Kidney epithelial cell (primary cell): ENCODE measurements around the gene SWT1. TPM values are rescaled to one million over a fixed set of nuclear protein-coding genes. Genes with fewer than 3 reads are reported as not detected.

Experiments used
- DNase-seq: peaks from one replicate; pipeline ENCODE4 v3.0.0-alpha.2; 2010; ENCODE audit warnings: low read depth
- H3K27me3 ChIP-seq: 2 replicates; pipeline ENCODE4 v1.6.0; 2011; ENCODE audit warnings: low read length; ENCODE audit not compliant: control insufficient read depth, insufficient read depth
- H3K36me3 ChIP-seq: 2 replicates; pipeline ENCODE4 v1.5.1; 2011; ENCODE audit warnings: low read length; ENCODE audit not compliant: control insufficient read depth, insufficient read depth
- H3K4me3 ChIP-seq: 2 replicates; pipeline ENCODE4 v1.5.1; 2011; ENCODE audit warnings: low read depth, mild to moderate bottlenecking, control low read depth, low read length
- CTCF ChIP-seq: IDR thresholded peaks from 2 replicates; pipeline ENCODE4 v1.5.1; 2011; ENCODE audit warnings: mild to moderate bottlenecking, moderate library complexity, low read length, control low read depth, inconsistent platforms; ENCODE audit not compliant: insufficient read depth, poor library complexity, severe bottlenecking
- total RNA-seq: library from RNA; depleted of rRNA; stranded (reverse); fragments of >200 nt; gene quantifications from 2 replicates; pipeline ENCODE4 v1.2.3, GENCODE V29; 2015

The SWT1 gene
- total RNA-seq, 1 donor from 2014 or later = 6.2 TPM

GRCh38 chr1:185267701-185268100, 110.7 kb downstream of the SWT1 start:
- no peaks in the 10 kb centered on the region for H3K27me3 ChIP-seq
- DNase-seq = no peak
- no peak for TF ChIP-seq CTCF
- no peaks in the 10 kb centered on the region for H3K36me3 ChIP-seq
- H3K4me3 ChIP-seq = no peak overlapping the region

- H3K27me3 ChIP-seq = no peaks in the 10 kb centered on the region
- DNase-seq = no peak
- TF ChIP-seq CTCF = no peak
- H3K36me3 ChIP-seq = no peaks in the 10 kb centered on the region
- H3K4me3 ChIP-seq = no peak overlapping the region
These were observed 111.4 kb downstream of the SWT1 start for GRCh38 chr1:185268352-185268751.

GRCh38 chr1:185271921-185272320, 115.0 kb downstream of the SWT1 start:
- no peaks in the 10 kb centered on the region for H3K27me3 ChIP-seq
- H3K36me3 ChIP-seq = no peaks in the 10 kb centered on the region
- no peak for TF ChIP-seq CTCF
- no peak for DNase-seq
- H3K4me3 ChIP-seq = no peak overlapping the region

GRCh38 chr1:185279571-185279970, 122.6 kb downstream of the SWT1 start:
- Histone ChIP-seq H3K27me3 (no peaks in the 10 kb centered on the region), H3K4me3 (no peak overlapping the region), H3K36me3 (no peaks in the 10 kb centered on the region)
- no peak for TF ChIP-seq CTCF
- DNase-seq = no peak

GRCh38 chr1:185280589-185280988, 123.6 kb downstream of the SWT1 start:
- no peak for TF ChIP-seq CTCF
- no peaks in the 10 kb centered on the region for H3K36me3 ChIP-seq
- no peak for DNase-seq
- no peaks in the 10 kb centered on the region for H3K27me3 ChIP-seq
- H3K4me3 ChIP-seq = no peak overlapping the region

GRCh38 chr1:185281245-185281644, 124.3 kb downstream of the SWT1 start:
- no peak for TF ChIP-seq CTCF
- H3K36me3 ChIP-seq = no peaks in the 10 kb centered on the region
- DNase-seq = no peak
- H3K27me3 ChIP-seq = no peaks in the 10 kb centered on the region
- H3K4me3 ChIP-seq = no peak overlapping the region
